GM19239 (cell line): ENCODE data around the gene SORCS2.
"Not testable (repeated sequence)": the region's sequence is repeated elsewhere in the genome, so short reads cannot be mapped to it uniquely, and the experiment has no call there.

ENCODE experiments used
- DNase-seq: peaks from one replicate; pipeline ENCODE4 v3.0.0; 2011; ENCODE audit warnings: low spot score; ENCODE audit not compliant: insufficient read length
- FAIRE-seq: peaks from 2 replicates; lab custom pipeline; 2011; peaks lifted over from hg19 to GRCh38; lab: Jason Lieb, UNC

The SORCS2 gene

GRCh38 chr4:7572894-7573293, 380.6 kb downstream of the SORCS2 start:
- DNase-seq (no peak), FAIRE-seq (no peak)

- DNase-seq, result no peak
- no peak for FAIRE-seq
Observed at GRCh38 chr4:7573576-7574091, 381.3 kb downstream of the SORCS2 start.

GRCh38 chr4:7574287-7575014, 382.1 kb downstream of the SORCS2 start:
- FAIRE-seq (no peak), DNase-seq (no peak)

- no peak for FAIRE-seq
- no peak for DNase-seq
Observed at GRCh38 chr4:7575426-7575825, 383.1 kb downstream of the SORCS2 start.

- FAIRE-seq, DNase-seq: not testable (repeated sequence)
Observed at GRCh38 chr4:7577361-7578039, 385.2 kb downstream of the SORCS2 start.

- DNase-seq (no peak), FAIRE-seq (no peak)
Observed at GRCh38 chr4:7581477-7581876, 389.1 kb downstream of the SORCS2 start.

GRCh38 chr4:7582313-7583097, 390.2 kb downstream of the SORCS2 start:
- DNase-seq, result no peak
- no peak for FAIRE-seq

- DNase-seq (no peak), FAIRE-seq (no peak)
Observed at GRCh38 chr4:7584098-7584497, 391.8 kb downstream of the SORCS2 start.

- FAIRE-seq, result no peak
- DNase-seq, result no peak
Observed at GRCh38 chr4:7584606-7585159, 392.3 kb downstream of the SORCS2 start.

- no peak for DNase-seq
- FAIRE-seq, result no peak
Observed at GRCh38 chr4:7585768-7586167, 393.4 kb downstream of the SORCS2 start.

- FAIRE-seq, result no peak
Observed at GRCh38 chr4:7587433-7588405, 395.4 kb downstream of the SORCS2 start.

GRCh38 chr4:7590189-7590588, 397.9 kb downstream of the SORCS2 start:
- FAIRE-seq, result no peak

More at GRCh38 chr4:7587433-7588405, 395.4 kb downstream of the SORCS2 start:
- DNase-seq, result no peak

GRCh38 chr4:7590899-7591298, 398.6 kb downstream of the SORCS2 start:
- FAIRE-seq (no peak), DNase-seq (no peak)

More at GRCh38 chr4:7590189-7590588, 397.9 kb downstream of the SORCS2 start:
- DNase-seq, result no peak

GRCh38 chr4:7591409-7592053, 399.2 kb downstream of the SORCS2 start:
- DNase-seq (no peak), FAIRE-seq (no peak)

- no peak for FAIRE-seq
Observed at GRCh38 chr4:7593646-7594412, 401.5 kb downstream of the SORCS2 start.

GRCh38 chr4:7595934-7596461, 403.7 kb downstream of the SORCS2 start:
- no peak for FAIRE-seq
- no peak for DNase-seq

More at GRCh38 chr4:7593646-7594412, 401.5 kb downstream of the SORCS2 start:
- DNase-seq, result no peak

GRCh38 chr4:7596918-7597606, 404.7 kb downstream of the SORCS2 start:
- DNase-seq, result no peak
- no peak for FAIRE-seq
